NCI-H82 (cell line): Measurements from ENCODE around the gene PRF1.
A peak's percentile ranks its signal among the peaks of the same experiment; 100 is the strongest.
"Not testable (repeated sequence)": the region's sequence is repeated elsewhere in the genome, so short reads cannot be mapped to it uniquely, and the experiment has no call there.

Experiments
- DNase-seq: peaks from one replicate; lab custom pipeline; 2025; lab: John Stamatoyannopoulos, UW

The PRF1 gene

DNA sequence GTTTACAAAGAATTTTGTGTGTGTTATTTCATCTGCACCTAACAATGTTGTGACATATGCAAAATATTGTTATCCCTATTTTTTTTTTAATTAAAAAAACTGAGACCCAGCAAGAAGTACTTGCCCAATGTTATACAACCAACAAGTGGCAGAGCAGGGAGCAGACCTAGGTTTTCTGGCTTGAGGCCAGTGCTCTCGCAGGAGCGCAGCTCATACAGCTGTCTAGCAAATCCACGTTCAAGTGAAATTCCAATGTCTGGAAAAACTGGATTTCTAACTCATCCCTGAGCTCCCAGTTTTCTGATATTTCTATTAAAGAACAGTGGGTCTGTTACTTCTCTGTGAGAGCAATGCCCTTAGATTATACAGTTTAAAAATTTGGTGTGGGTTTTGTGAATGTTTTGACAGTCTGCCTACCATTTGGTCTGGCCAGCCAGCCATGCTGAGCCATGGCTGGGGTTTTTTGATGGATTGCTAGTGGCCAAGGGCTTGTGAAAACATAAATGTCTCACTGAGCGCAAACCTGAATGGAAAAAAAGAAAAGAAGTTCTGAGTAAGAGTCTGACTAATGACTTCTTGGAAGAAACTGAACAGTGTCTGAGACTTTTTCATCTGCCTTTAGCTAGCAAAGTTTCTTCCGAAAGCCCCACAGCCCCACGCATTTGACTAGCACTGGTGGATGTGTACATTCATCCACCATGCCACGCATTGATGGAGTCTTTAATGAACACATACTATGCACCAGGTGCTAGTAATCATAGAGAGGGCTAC, 15.4 kb upstream of the PRF1 start:
- no peak for DNase-seq

DNA sequence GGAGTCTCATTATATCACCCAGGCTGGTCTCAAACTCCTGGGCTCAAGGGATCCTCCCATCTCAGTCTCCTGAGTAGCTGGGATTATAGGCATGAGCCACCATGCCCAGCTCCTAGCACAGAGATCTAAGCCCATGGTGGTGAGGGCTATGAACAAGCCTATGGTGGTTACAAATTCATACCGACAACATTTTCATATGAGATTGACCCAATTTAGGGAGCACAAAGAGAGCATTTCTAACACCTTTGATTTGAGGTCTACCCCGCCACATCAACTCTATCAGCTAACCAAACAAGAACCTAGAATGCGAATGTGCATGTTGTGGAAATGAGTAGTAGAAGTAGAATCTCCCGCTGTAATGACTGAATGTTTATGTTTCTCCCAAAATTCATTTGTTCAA, 14.2 kb upstream of the PRF1 start:
- DNase-seq, result no peak

DNA sequence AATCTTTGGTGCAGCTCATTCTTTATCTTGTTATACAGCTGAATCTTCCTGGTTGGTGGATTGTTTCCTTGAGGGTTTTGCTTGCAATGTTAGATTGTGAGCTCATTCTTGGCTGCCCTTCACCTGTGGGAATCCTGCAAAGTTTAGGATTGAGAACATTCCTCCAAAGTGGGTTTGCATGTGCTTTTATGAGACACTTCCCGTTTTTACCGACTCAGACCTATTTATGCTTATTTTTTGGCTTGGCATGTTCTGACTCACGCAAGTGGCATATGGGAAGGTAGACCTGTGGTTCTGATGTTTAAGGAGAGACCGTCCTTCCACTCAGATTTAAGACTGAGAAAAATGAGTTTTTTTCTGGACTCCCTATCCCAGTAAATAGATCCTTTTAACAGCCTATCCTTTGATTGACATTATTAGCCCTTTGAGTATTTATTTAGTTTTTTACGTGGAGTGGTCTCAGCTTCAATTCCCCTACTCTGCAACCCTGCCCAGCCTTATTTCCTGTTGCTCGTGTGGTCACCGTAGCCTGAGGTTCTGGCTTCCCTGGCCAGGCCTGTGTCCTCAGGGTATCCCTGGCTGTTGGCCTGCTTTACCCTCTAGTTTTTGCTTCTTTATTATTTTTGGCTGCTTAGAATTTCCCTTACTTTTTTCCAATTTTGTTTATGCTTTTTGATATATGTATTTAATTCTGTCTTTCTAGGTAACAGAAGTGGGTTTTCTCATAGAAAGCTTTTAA, 13.4 kb upstream of the PRF1 start:
- DNase-seq, result no peak

DNA sequence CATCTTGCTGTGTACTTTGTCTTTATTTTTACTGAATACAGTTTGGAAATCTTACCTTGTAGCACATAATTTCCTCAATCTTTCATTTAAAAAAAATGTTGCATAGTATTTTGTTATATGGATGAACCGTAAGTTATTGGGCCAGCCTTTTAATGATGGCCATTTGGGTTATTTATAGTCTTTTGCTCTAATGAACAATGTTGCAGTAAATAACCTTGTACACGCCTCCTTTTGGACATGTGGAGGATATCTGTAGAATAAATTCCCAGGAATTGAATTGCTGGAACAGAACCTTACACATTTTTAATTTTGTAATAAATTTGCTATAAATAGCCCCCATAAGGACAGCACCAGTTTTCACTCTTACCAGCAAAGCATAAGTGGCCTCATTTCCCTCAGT, 12.7 kb upstream of the PRF1 start:
- no peak for DNase-seq

DNA sequence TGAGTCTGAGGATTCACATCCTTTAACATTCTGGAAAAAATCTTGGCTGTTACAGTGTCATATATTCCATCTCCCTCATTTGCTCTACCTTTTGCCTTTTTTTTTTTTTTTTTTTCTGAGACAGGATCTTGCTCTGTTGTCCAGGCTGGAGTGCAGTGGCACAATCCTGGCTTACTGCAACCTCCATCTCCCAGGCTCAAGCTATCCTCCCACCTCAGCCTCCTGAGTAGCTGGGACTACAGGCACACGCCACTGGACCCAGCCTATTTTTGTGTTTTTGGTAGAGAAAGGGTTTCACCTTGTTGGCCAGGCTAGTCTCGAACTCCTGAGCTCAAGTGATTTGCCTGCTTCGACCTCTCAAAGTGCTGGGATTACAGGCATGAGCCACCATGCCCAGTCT, 11.8 kb upstream of the PRF1 start:
- DNase-seq, result not testable (repeated sequence)

DNA sequence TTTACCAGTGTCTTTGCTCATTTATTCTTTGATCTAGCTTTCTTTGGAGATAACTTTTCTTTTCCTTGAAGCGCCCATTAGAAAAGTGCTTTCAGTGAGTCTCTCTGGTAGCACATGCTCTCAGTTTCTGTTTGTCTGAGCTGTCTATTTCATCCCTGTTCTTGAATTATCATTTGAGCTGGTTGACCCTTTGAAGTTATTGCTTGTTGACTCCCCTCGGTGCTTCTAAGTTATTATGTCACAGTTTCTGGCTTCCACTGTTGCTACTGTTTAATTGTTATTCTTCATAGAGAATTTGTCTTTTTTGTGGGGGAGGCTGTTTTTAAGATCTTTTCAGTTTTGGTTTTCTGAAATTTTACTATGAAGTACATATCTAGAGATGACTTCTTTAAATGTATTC, 11.4 kb upstream of the PRF1 start:
- no peak for DNase-seq

DNA sequence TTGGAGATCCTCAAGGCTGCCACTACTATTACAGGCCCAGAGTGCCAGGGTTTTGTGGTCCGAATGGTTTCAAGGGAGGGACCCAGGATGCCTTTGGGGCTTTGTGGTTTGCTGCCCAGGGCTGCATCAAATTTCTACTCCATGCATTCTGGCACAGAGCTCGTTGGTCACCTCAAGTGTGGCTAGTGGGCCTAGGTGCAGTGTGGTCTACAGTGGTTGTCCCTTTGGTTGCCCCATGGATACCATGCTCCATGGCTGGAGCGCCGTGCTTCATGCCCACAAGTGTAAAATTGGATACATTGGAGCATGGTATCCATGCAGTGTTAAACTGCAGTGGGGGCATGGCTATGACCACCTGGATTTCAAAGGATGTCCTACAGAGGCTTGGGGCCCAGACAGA, 5.4 kb upstream of the PRF1 start:
- DNase-seq, result no peak

DNA sequence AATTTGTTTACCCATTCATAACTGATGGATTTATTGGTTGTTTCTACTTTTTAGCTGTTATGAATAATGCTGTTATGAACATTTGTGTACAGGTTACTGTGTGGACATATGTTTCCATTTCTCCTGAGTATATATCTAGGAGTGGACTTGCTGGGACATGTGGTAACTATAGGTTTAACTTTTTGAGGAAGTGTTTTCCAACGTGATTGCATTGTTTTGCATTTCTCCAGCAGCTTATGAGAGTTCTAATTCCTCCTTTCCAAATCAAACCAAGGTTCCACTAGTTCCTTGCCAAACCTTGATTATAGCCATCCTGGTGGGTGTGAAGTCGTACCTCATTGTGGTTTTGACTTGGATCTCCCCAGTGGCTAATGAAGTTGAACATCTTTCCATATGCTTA, 2.6 kb upstream of the PRF1 start:
- no peak for DNase-seq

DNA sequence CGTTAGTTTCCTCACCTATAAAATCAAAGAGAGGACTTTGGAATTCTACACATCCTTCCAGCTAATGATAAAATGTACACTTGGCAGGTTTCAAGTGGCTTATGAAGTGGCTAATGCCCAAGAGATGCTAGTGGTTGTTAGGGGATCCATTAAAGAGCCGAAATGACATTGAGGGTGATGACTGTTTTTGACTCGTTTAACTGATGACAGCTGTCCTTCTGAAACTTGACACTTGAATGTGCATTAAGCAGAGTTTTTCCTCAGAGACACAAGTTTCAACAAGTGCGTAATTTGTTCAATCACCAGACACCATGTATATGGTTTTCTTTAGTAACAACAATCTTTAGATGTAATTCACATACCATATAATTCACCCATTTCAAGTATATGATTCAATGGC, 1.6 kb upstream of the PRF1 start:
- no peak for DNase-seq

DNA sequence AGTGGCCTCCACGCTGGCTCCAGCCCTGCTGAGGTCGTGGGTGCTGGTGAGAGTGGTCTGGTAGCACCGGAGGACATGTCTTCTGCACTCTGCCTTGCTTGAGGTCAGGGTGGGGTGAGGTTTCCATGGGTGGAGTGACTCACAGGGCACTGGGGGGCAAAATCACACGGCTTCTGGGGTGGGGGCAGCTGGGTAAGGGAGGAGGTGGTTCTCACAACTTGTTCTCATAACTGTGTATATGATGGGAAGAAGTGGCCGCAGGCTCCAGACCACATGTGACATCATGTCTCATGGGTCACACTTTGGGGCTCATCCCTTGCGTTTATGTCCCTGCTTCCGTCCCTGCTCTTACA, 884 bp upstream of the PRF1 start:
- DNase-seq, result no peak

DNA sequence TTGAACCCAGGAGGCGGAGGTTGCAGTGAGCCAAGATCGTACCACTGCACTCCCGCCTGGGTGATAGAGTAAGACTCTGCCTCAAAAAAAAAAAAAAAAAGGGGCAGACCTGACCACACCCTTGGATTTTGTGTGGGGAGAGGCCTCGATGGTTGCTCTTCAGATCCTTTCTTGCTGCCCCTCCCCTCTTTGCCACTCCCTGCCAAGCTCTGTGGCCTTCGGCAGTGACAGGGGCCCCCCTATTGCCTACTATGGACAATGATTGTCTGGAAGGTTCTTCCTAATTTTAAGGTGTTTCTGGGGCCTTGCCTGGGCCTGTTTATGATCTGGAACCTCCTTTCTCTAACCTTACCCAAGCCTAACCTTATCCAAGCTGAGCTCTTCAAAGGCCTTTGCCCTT, 795 bp downstream of the PRF1 start:
- DNase-seq, result no peak

DNA sequence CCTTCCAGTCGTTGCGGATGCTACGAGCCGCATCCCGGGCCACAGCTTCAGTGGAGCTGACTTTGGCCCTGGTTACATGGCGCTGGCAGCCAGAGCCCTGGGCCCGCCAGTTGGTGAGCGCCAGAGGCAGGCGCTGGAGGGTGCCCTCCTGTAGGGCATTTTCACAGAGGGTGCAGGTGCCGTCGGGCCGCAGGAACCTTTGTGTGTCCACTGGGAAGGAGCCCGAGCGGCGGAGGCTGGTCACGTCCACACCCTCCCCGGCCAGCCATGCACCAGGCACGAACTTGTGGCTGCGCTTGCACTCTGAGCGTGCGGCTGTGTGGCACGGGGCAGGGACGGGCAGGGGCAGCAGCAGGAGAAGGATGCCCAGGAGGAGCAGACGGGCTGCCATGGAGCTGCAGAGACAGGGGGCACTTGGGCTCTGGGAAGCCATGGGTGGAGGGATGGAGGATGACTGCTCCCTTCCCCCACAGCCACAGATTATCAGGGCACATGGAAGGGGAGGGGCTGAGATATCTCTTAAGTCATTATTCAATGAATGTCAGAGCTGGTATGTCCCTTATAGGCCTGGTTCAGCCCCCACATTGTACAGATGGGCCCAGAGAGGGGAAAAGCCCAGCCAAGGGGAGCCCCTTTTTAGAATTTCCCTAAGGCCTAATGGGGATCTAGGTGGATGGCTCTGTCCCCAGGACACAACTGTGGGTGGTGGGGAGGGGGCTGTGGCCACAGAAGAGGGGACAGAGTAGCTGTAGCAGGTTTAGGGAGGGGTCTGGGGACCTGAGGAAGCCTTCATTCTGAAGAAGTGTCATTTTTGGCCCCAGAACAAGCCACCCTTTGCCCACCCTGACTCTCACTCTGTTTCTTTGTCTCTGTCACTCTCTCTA, 1.8 kb downstream of the PRF1 start:
- DNase-seq, result peak; percentile 59

DNA sequence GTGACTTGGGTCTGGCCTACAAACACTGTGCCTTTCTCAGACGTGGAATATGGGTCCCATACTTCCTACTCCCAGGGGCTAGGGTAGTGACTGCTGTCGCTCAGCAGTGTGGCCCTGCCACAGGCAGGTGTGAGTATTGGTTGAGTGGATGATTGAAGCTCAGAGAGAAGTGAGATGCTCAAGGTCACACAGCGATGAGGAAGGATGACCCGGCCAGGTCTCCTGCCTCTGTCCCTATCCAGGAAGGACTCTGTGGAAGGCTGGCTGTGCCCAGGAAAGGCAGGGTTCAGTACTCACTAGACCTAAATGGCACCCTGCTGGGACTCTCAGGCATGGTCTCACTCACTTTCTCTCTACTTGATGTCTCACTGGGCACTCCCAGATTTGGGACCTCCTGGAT, 2.8 kb downstream of the PRF1 start:
- DNase-seq, result no peak

DNA sequence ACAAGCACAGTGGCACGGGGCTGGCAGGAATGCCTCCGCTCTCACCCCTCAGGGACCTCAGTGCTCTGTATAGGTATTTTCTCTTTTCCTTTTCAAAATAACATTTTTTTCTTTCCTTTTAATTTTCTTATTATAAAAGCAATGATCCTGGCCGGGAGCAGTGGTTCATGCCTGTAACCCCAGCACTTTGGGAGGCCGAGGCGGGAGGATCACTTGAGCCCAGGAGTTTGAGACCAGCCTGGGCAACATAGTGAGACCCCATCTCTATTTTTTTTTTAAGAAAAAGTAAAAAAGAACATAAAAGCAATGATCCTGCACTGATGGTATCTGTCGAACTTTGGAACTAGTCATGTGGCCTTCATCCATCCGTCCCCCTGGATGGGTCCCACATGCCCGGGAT, 3.2 kb downstream of the PRF1 start:
- DNase-seq, result no peak

DNA sequence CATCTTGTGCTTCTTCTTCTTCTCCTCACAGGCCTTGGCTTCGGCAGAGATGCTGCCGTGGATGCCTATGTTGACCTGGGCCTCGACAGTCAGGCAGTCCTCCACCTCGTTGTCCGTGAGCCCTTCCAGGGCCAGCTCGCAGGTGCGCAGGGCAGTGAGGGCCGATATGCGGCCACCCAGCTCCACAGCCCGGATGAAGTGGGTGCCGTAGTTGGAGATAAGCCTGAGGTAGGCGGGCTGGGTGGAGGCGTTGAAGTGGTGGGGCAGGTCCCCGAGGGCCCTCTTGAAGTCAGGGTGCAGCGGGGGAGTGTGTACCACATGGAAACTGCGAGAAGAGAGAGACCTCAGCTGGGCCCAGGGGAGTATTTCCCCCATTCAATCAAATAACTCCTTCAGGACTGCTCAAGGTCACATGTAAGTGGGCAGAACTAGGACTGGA, 3.7 kb downstream of the PRF1 start:
- no peak for DNase-seq

DNA sequence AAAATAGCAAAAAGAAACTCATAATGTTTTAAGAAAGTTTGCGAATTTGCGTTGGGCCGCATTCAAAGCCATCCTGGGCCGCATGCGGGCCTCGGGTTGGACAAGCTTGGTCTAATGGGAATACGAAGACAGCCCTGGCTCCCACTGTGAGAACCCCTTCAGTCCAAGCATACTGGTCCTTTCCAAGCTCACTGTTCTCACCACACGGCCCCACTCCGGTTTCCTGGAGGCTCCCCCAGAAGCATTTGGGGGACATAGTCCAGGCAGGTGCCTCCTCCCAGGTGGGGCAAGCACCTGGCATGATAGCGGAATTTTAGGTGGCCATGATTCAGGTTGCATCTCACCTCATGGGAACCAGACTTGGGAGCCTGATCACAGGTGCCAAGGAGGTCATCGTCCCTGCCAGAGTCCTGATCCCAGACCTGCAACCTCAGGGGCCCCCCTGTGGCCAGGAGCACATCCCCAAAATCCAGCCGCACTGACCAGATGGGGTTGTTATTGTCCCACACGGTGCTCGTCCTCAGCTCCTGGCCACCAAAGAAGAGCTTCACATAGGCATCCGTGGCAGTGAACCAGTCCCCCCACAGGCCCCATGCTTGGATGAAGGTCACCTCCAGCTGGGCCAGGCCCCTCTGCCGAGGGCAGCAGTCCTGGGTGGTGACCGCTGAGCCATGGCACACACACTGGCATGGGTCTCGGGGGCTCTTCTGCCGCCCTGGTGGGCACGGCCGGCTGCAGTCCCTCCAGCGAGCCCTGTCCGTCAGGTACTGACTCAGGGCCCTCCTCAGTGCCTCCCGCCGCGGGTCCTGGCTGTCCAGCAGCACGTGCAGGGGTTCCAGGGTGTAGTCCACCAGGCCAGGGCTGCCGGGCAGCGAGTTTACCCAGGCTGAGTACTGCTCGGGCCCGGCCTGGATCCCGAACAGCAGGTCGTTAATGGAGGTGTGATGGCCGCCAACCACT, 4.4 kb downstream of the PRF1 start:
- no peak for DNase-seq

DNA sequence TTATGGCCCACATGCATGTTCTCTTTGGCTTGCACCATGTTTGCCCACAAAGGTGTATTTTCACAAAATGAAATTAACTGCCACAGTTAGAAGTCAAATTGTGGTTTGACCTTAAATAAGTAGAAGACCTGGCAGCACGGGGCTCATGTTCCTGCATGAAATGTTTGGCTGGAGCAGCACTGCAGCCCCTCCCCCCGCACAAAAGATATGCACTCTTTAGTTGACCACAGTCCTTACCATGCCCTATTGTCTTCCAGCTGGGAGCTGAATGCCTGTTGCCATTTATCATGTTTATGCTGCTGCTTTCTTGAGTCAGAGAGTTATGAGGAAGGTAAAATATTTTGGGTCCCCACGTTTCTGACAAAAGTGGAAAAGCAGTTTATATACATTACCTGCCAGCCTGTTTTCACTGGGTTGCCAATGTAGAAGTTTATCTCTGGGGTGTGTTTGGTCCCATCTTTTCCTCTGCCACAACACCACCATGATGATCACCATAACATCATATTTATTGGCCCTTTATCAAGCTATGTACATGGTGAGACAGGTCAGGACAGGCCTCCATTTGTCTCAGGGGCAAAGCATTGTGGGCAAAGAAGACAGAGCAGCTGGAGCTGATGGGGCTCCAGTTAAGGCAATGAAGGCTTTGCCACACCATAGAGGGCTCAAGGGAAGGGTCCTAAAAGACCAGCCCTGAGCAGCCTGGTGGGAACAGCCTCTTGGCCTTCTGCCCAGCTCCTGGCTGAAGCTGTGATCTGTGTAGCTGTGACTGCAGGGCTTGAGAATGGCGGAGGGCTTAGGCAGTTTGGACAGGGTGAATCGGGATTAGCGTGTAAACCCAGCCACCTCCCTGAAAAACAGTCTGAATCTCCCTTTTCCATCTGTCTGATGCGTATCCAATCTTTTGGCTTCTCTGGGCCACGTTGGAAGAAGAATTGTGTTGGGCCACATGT, 5.4 kb downstream of the PRF1 start:
- DNase-seq, result peak; percentile 84

DNA sequence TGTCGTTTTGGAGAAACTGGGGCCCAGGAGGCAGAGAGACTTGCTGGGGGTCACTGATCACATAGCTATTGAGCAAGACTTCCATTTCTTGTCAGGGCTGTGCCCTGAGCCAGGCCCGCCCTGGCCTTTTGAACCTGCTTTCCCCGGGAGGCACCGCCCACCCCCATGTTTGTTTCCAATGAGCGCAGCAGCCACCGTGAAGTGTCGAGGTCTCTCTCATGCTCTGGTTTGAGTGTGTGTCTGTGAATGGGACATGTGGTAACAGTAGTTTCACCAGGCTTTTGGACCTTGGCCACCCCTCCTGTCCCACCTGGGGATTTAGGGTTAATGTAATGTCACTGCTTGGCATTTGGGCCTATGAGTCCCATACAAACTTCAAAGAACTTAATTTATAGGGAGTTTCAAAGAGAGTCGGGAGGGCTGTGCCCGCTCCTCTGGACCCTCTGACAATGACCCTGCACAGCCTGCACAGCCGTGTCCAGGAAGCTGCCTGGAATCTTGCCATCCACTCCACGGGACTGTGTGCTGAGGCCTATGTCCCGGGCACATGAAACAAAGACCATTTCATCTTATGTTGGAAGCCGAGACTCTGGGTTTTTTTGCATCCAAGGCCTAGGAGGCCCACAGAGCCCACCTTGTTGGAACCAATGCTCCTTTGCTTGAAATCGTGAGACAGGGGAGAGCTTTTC, 6.3 kb downstream of the PRF1 start:
- DNase-seq, result no peak

DNA sequence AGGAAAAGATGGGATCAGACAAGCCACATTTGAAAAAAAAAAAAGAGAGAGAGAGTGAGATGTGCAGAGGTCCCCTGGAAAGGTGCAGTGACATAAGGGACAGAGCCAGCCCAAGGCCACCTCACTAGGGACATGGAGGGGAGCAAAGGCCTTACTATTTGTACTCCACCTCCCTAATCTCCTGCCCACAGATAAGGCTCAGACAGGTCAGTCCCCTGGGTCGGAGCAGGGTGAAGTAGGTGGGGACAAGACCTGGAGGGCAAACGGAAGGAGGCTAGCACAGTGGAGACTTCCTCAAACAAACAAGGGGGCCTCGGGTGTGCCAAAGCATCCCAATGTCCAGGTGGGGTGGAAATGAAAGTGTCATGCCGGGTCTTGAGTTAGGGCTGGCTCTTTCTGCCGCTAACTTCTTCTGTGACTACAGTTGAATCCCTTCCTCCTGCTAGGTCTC, 7.0 kb downstream of the PRF1 start:
- no peak for DNase-seq

DNA sequence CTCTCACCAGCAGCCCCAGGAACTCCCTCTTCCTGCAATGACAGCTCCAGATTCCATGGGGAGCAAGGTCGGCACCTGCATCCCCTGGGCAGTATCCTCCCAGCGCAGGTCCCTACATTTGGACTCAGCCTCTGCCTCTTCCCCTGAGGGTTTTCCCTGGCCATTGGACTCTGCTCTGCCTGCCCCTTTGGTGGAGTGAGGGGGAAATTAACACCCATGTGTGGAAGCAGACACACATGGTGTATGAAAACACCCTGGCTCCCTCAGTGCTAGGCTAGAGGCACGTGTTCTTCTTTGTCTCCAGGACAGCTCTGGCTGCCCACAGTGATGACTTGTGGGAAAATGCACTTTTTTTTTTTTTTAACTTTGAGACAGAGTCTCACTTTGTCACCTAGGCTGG, 8.4 kb downstream of the PRF1 start:
- no peak for DNase-seq
